Nephron progenitor cell (in vitro differentiated cells): ENCODE results near the gene PRR35.

ENCODE experiments used
- DNase-seq: peaks from one replicate; pipeline ENCODE4 v3.0.0; 2021
- H3K27ac Mint-ChIP-seq: 2 replicates; pipeline ENCODE4 v1.8.0; 2021; ENCODE audit warnings: mild to moderate bottlenecking, moderate library complexity, mixed read lengths
- H3K27me3 Mint-ChIP-seq: 2 replicates; pipeline ENCODE4 v1.8.0; 2021; ENCODE audit warnings: mild to moderate bottlenecking, low read depth, mixed read lengths; ENCODE audit not compliant: poor library complexity
- H3K36me3 Mint-ChIP-seq: 2 replicates; pipeline ENCODE4 v1.8.0; 2021; ENCODE audit warnings: low read depth, mixed read lengths
- H3K4me1 Mint-ChIP-seq: 2 replicates; pipeline ENCODE4 v1.8.0; 2021; ENCODE audit warnings: mixed read lengths
- H3K4me3 Mint-ChIP-seq: 2 replicates; pipeline ENCODE4 v1.8.0; 2021; ENCODE audit warnings: mild to moderate bottlenecking, moderate library complexity, mixed read lengths
- H3K9me3 Mint-ChIP-seq: 2 replicates; pipeline ENCODE4 v1.8.0; 2021; ENCODE audit warnings: mild to moderate bottlenecking, moderate library complexity, mixed read lengths
- TF ChIP-seq, protein P1 (sequence below): fragments of 200-600 bp; sonication (generic); IDR thresholded peaks from 2 replicates; pipeline ENCODE4 v1.5.0; 2021; ENCODE audit warnings: antibody characterized with exemption

Gene PRR35

DNA sequence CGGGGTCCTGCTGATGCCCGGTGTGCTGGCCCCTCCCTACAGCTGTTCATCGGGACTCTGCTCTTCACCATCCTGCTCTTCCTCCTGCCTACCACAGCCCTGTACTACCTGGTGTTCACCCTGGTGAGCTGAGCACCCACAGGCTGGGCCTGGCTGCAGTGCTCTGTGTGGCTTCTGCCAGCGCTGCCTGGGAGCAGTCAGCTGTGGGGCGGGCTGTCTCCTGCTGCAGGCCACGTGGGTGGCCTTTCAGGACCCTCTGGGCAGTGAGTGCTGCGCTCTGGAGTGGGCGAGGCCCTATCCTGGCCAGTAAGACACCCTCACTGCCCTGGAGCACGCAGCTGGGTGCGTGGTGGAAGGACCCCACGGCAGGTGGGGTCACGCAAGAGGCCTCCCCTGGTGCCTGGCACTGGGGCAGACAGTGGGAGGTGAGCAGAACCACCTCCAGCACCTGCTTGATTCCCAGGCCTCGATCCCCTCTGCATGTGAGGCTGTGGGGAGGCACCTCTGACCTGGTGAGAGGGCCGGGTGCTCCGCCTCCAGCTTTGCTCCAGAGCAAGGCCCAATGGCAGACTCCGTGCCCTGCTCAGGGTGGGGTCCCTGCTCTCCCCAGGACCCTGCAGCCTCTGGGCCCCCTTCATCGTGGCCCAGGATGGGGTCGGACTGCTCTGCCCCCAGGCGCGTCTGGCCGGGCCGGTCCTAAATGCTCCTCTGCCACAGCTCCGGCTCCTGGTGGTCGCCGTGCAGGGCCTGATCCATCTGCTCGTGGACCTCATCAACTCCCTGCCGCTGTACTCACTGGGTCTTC is 20.1 kb downstream of the PRR35 start:
- Mint-ChIP-seq H3K4me1 (peaks cover 6% of the 10 kb centered on the region), H3K27me3 (no peaks in the 10 kb centered on the region), H3K36me3 (no peaks in the 10 kb centered on the region), H3K27ac (no peak overlapping the region), H3K9me3 (no peaks in the 10 kb centered on the region), H3K4me3 (no peak overlapping the region)
- no peak for DNase-seq
- TF ChIP-seq, protein P1, sequence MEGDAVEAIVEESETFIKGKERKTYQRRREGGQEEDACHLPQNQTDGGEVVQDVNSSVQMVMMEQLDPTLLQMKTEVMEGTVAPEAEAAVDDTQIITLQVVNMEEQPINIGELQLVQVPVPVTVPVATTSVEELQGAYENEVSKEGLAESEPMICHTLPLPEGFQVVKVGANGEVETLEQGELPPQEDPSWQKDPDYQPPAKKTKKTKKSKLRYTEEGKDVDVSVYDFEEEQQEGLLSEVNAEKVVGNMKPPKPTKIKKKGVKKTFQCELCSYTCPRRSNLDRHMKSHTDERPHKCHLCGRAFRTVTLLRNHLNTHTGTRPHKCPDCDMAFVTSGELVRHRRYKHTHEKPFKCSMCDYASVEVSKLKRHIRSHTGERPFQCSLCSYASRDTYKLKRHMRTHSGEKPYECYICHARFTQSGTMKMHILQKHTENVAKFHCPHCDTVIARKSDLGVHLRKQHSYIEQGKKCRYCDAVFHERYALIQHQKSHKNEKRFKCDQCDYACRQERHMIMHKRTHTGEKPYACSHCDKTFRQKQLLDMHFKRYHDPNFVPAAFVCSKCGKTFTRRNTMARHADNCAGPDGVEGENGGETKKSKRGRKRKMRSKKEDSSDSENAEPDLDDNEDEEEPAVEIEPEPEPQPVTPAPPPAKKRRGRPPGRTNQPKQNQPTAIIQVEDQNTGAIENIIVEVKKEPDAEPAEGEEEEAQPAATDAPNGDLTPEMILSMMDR, result no peak

DNA sequence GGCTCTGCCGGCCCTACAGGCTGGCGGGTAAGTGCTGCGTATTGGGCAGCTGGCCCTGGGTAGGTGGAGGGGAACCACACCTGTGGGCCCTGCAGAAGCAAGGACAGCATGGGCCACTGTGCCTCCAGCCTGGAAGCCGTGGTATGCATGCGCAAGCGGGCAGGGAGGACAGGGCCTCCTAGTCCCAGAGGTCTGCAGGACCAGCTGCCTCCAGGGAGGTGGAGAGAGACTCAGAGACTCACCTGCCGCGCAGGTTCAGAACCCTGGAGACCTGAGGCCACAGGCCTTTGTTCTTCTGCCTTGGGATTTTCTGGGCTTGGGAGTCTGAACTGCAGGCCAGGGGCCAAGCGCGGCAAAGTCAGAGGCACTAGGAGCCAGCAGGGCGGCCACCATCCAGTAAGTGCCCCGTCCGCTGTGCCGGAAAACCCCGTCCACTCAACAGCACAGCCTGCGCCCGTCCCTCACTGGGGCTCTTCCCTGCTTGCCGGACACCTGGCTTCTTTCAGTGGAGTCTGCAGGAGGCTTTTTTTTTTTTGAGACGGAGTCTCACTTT is 20.8 kb downstream of the PRR35 start:
- H3K36me3 Mint-ChIP-seq, result no peaks in the 10 kb centered on the region
- DNase-seq, result no peak
- TF ChIP-seq, protein P1, result no peak
- no peak overlapping the region for H3K27ac Mint-ChIP-seq
- no peak overlapping the region for H3K4me3 Mint-ChIP-seq
- H3K4me1 Mint-ChIP-seq, result peaks cover 13% of the 10 kb centered on the region
- H3K9me3 Mint-ChIP-seq, result no peaks in the 10 kb centered on the region
- H3K27me3 Mint-ChIP-seq, result peaks cover 7% of the 10 kb centered on the region

DNA sequence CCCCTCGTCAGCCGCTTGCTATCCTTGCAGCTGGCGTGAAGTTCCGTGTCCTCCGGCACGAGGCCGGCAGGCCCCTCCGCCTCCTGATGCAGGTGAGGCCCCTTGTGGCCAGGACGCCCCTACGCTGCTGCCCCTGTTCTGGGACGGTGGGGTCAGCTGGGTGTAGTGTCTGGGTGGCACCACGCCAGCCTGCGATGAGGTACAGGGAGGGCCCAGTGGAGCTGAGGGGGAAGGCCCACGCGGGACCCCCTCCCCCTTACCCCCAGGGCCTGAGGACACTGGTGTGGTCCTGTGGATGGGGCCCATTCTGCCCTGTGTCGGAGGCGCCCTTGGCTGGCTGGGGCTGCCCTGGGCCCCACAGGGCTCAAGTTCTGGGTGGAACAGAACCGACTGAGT is 22.0 kb downstream of the PRR35 start:
- Mint-ChIP-seq H3K4me1 (peaks cover 12% of the 10 kb centered on the region), H3K36me3 (no peaks in the 10 kb centered on the region), H3K9me3 (no peaks in the 10 kb centered on the region), H3K4me3 (no peak overlapping the region), H3K27me3 (peaks cover 7% of the 10 kb centered on the region), H3K27ac (no peak overlapping the region)
- DNase-seq, result no peak
- TF ChIP-seq, protein P1, result no peak

DNA sequence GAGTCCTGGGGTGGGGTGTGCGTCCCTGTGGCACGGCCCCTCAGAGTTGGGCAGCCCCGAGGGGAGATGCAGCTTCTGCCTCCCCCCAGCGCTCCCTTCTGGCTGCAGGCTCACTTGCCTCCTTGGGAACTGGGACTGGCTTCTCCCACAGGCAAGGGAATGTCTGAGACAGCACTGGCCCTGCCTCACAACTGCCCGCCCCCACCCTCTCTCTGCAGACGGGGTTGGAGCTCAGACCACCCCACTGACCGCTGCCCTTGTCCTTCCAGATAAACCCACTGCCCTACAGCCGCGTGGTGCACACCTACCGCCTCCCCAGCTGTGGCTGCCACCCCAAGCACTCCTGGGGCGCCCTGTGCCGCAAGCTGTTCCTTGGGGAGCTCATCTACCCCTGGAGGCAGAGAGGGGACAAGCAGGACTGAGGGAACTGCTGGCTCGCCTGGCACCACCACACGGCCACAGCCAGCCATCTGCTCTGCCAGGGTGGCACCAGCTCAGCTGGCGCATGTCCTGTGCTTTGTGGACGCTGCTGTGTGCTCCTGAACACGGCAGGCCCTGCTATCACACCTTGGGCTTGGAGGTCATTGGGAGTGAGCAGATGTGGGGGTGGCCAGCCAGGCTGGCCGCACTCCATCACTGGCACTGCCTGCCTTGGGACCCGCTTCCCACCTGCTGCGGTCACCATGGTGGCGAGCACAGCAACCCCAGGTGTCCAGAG is 22.6 kb downstream of the PRR35 start:
- H3K27me3 Mint-ChIP-seq, result peaks cover 7% of the 10 kb centered on the region
- no peak overlapping the region for H3K27ac Mint-ChIP-seq
- H3K9me3 Mint-ChIP-seq, result no peaks in the 10 kb centered on the region
- no peaks in the 10 kb centered on the region for H3K36me3 Mint-ChIP-seq
- peaks cover 17% of the 10 kb centered on the region for H3K4me1 Mint-ChIP-seq
- DNase-seq, result no peak
- no peak overlapping the region for H3K4me3 Mint-ChIP-seq
- TF ChIP-seq, protein P1, result no peak

DNA sequence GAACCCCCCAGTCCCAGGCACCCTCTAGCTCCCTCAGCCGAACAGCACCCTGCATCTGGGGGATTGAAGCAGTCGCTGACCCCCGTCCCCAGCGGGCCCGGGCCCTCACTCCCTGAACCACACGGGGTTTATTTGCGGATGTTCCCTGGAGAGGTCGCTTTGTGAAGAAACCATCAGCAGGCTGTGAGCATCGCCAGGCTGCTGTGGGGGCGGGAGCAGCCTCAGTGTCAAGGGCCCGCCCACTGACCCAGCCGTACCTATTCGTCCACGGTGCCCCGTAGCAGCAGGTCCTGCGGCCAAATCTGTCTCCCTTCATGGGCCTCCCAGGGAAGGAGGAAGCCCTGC is 23.2 kb downstream of the PRR35 start:
- H3K9me3 Mint-ChIP-seq, result no peaks in the 10 kb centered on the region
- H3K27ac Mint-ChIP-seq, result no peak overlapping the region
- TF ChIP-seq, protein P1, result no peak
- peaks cover 7% of the 10 kb centered on the region for H3K27me3 Mint-ChIP-seq
- no peak overlapping the region for H3K4me3 Mint-ChIP-seq
- DNase-seq, result no peak
- H3K36me3 Mint-ChIP-seq, result no peaks in the 10 kb centered on the region
- peaks cover 24% of the 10 kb centered on the region for H3K4me1 Mint-ChIP-seq
